Activated naive CD4-positive, alpha-beta T cell treated with anti-CD3 and anti-CD28 coated beads, Interleukin-2, amount 50 U/mL, for 16 hours (primary cell): ENCODE results near the gene KIF9.
"Not testable (repeated sequence)": the region's sequence is repeated elsewhere in the genome, so short reads cannot be mapped to it uniquely, and the experiment has no call there.

Source experiments
- DNase-seq: peaks from one replicate; pipeline ENCODE4 v3.0.0-alpha.2; 2020

Gene KIF9

GRCh38 chr3:47282424-47283192 is at the start of gene KIF9, which contains the start of gene KLHL18:
TSS of gene KIF9 (minus strand) at chr3:47282799. CDS start at chr3:47277374, 5,425 bp downstream.
TSS of gene KLHL18 (plus strand) at chr3:47282944. CDS start at chr3:47282966, 22 bp downstream.
- DNase-seq, result peak; percentile 95

GRCh38 chr3:47324278-47324865 is 41.8 kb upstream of the KIF9 start:
- peak; percentile 38 for DNase-seq

DNA sequence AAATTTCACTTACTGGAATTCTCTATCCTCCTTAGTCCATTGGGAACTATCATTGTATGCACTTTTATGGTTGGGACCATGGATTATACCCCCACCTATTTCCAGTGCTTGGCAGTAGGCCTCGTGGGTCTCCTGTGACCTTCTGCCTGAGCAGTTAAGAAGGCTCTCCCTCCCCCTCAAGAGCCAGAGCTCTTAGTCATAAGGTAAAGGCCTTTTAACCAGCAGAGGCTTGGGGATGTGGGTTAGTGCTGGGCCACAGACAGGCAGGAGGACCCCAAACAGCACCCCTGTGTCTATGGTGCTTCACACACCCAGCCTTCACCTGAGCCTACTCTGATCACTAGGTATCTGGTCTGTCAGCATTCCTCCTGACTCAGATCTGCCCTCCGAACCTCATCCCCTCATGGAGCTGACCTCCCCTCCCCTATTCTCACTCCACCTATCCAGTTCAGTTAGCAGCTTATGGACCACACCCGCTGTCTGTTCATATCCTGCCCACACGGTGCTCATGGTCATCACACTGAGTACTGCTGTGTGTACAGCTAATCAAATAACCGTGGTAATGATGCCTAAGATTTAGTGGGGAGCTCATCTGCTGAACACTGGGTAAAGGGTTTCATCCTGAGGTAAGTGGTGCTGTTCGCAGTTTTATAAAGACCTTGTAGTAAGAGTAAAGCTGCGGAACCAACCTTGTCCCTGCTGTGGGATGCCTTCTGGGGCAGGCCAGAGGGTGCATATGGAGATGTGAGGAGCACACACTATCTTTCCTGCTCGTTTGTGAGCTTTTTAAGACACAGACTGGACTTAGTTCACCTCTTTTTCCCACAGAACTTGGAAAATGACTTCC is 41.1 kb upstream of the KIF9 start:
- DNase-seq, result no peak

GRCh38 chr3:47319956-47320355 is 37.4 kb upstream of the KIF9 start:
- DNase-seq, result no peak

- no peak for DNase-seq
Observed at GRCh38 chr3:47318916-47319315, 36.3 kb upstream of the KIF9 start.

DNA sequence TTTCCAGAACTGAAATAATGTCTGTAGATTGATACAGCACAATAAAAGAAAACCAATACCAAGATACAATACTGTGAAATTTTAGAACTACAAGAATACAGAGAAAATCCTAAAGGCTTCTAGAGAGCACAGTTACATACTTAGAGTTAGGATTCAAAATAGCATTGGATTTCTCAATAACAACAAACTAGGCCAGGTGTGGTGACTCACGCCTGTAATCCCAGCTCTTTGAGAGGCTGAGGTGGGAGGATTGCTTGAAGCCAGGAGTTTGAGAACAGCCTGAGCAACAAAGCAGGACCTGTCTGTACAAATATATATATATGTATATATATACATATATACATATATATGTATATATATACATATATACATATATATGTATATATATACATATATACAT is 33.6 kb upstream of the KIF9 start:
- DNase-seq, result not testable (repeated sequence)

- DNase-seq, result no peak
Observed at GRCh38 chr3:47315069-47315647, 32.6 kb upstream of the KIF9 start.

DNA sequence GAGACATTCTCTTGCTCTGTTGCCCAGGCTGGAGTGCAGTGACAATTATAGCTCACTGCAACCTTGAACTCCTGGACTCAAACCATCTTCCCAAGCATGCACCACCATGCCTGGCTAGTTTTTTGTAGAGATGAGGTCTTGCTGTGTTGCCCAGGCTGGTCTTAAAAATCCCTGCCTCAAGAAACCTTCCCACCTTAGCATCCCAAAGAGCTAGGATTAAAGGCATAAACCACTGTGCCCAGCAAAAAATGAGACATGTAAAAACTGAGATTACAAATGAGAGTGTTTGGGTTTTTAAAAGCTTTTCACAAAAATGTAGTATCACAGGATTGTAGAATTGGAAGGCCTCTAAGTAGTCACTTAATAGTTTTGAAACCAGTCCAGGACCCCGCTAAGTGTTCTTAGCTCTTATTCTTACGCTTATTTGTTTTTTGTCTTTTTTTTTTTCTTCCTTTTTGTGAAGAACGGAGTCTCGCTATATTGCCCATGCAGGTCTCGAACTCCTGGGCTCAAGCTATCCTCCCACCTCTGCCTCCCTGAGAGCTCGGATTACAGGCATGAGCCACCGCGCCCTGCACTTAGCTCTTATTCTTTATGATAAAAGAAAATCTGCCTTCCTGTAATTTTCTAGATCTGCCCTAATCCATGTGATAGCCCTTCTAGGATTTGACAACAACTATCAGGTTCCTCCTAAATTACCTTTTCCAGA is 31.6 kb upstream of the KIF9 start:
- no peak for DNase-seq

- DNase-seq, result no peak
Observed at GRCh38 chr3:47313341-47314055, 30.9 kb upstream of the KIF9 start.

GRCh38 chr3:47310391-47310790 is 27.8 kb upstream of the KIF9 start:
- DNase-seq, result no peak

GRCh38 chr3:47309231-47309630 is 26.6 kb upstream of the KIF9 start:
- not testable (repeated sequence) for DNase-seq

GRCh38 chr3:47306022-47306421 is 23.4 kb upstream of the KIF9 start:
- no peak for DNase-seq

DNA sequence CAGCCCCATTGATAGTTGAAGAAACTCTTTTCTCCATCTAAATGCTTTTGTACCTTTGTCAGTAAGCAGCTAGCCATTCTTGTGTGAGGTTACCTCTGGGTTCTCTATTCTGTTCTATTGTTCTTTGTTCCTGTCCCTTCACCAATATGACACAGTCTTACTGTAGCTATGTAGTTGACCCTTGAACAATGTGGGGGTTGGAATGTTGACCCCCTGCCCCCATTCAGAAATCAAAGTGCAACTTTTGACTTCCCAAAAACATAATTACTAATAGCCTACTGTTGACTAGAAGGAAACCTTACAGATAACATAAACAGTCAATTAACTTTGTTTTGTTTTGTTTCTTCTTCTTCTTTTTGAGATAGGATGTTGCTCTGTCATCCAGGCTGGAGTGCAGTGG is 18.9 kb upstream of the KIF9 start:
- DNase-seq, result no peak

GRCh38 chr3:47299381-47300318 is 17.1 kb upstream of the KIF9 start:
- no peak for DNase-seq

- no peak for DNase-seq
Observed at GRCh38 chr3:47298439-47298838, 15.8 kb upstream of the KIF9 start.

GRCh38 chr3:47296562-47297302 is 14.1 kb upstream of the KIF9 start:
- no peak for DNase-seq

- DNase-seq, result no peak
Observed at GRCh38 chr3:47295976-47296375, 13.4 kb upstream of the KIF9 start.

DNA sequence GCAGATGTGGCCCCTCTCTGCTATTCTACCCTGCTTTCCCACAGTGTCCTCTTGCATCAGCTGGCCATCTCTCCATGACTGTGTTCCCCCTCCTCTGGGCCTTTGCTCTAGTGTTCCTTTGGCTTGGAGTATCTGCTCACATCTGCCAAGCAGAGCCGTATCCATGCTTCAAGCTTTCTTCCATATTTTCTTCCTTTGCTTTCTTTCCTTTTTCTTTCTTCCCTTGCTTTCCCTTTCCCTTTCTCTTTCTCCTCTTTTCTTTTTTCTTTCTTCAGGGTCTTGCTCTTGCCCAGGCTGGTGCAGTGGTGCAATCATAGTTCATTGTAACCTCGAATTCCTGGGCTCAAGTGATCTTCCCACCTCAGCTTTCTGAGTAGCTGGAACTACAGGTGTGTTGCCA is 12.7 kb upstream of the KIF9 start:
- DNase-seq, result no peak

GRCh38 chr3:47294392-47294791 is 11.8 kb upstream of the KIF9 start:
- no peak for DNase-seq

DNA sequence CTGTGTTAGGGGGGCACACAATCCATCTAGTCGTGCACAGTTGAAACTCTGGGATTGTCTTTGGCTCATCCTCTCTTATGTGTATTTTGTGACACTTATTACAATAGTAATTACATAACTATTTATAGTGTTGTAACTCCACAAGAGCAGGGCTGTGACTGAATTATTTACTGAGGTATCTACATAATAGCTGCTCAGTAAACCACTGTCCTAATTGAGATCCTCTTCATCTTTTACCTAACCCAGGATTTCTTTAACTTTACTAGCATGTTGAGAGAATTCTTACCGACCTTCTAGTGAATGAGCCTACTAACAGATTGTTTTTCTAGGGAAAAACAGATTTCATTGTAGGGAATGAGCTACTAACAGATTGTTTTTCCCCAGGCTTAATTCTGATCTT is 11.2 kb upstream of the KIF9 start:
- no peak for DNase-seq
